Bronchial epithelial cell (primary cell): ENCODE data around the gene CNTNAP2. TPM values are rescaled to one million over a fixed set of nuclear protein-coding genes. Genes with fewer than 3 reads are reported as not detected.
A peak's percentile ranks its signal among the peaks of the same experiment; 100 is the strongest.

Experiments used
- DNase-seq: peaks from one replicate; pipeline ENCODE4 v3.0.0-alpha.2; 2010; ENCODE audit warnings: low read depth
- FAIRE-seq: peaks from 2 replicates; lab custom pipeline; 2011; peaks lifted over from hg19 to GRCh38; lab: Jason Lieb, UNC
- H3K27me3 ChIP-seq: 2 replicates; pipeline ENCODE4 v1.5.1; 2011; ENCODE audit warnings: low read length; ENCODE audit not compliant: control insufficient read depth, insufficient read depth
- H3K36me3 ChIP-seq: 2 replicates; pipeline ENCODE4 v1.5.1; 2011; ENCODE audit warnings: low read length; ENCODE audit not compliant: control insufficient read depth, insufficient read depth
- H3K4me3 ChIP-seq: 2 replicates; pipeline ENCODE4 v1.5.1; 2011; ENCODE audit warnings: mild to moderate bottlenecking, low read depth, low read length, control low read depth
- CTCF ChIP-seq: IDR thresholded peaks from 2 replicates; pipeline ENCODE4 v1.5.1; 2011; ENCODE audit warnings: mild to moderate bottlenecking, moderate library complexity, low read length, control low read depth, inconsistent platforms; ENCODE audit not compliant: insufficient read depth, severe bottlenecking
- total RNA-seq: library from RNA; depleted of rRNA; stranded (reverse); fragments of >200 nt; gene quantifications from 2 replicates; pipeline ENCODE4 v1.2.1, GENCODE V29; 2014

Gene CNTNAP2
- total RNA-seq, 1 donor from 2014 or later = 0.26 TPM

- FAIRE-seq (no peak), DNase-seq (peak; percentile 3)
- no peak for TF ChIP-seq CTCF
- Histone ChIP-seq H3K4me3 (no peak overlapping the region), H3K36me3 (no peaks in the 10 kb centered on the region), H3K27me3 (no peaks in the 10 kb centered on the region)
Observed at GRCh38 chr7:147937428-147937827, 1820.8 kb downstream of the CNTNAP2 start.

- no peak for TF ChIP-seq CTCF
- no peaks in the 10 kb centered on the region for H3K36me3 ChIP-seq
- no peak for FAIRE-seq
- H3K27me3 ChIP-seq = no peaks in the 10 kb centered on the region
- no peak overlapping the region for H3K4me3 ChIP-seq
- no peak for DNase-seq
Observed at GRCh38 chr7:147941381-147941780, 1824.8 kb downstream of the CNTNAP2 start.

DNA sequence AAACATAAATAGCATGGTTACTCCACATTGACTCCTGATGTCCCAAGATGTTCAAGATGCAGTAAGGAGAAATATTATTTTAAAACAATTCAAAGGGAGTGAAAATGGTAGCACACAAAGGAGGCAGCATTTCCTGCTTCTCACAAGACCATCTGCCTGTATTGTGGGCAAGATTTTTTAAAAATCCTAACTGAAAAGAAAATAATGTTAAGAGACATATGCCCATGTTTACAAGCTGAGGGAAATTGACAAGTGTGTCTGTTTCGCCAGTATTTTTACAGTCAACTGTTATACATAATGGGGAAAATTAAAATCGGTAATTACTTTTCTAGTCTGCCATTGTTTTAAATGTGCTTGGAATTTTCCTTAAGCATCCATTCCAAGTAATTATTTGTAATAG is 1827.7 kb downstream of the CNTNAP2 start:
- no peak for DNase-seq
- FAIRE-seq = no peak
- TF ChIP-seq CTCF = no peak
- Histone ChIP-seq H3K36me3 (no peaks in the 10 kb centered on the region), H3K4me3 (no peak overlapping the region), H3K27me3 (no peaks in the 10 kb centered on the region)

GRCh38 chr7:147952918-147953317 is 1836.3 kb downstream of the CNTNAP2 start:
- H3K27me3 ChIP-seq = no peaks in the 10 kb centered on the region
- H3K36me3 ChIP-seq = no peaks in the 10 kb centered on the region
- no peak for DNase-seq
- no peak for FAIRE-seq
- TF ChIP-seq CTCF = no peak
- H3K4me3 ChIP-seq = no peak overlapping the region

DNA sequence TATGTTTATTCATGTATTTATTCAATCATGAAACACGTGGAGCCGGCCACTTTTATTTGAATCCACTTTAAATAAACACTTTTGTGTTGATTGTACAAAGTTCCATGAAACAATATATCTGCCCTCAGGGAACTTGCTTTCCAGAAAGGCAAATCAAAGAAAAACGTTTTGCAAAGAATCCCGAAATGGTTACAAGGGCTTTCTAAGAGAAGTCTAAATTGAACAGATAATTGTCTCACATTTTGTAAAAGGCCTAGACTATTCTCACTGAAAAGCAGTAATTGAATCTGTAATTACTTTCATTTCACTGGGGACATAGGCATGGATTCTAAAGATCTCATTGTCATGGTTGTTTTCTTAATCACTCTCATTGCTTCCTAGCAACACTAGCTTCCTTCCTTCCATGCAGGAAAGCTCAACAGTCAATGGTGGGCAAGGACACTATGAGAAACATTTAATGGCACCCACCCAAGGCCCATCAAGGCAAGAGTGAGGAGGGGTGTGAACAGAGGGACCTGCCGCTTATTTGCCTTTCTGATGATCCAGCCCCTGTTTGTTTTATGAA is 1851.5 kb downstream of the CNTNAP2 start:
- Histone ChIP-seq H3K4me3 (no peak overlapping the region), H3K36me3 (no peaks in the 10 kb centered on the region), H3K27me3 (no peaks in the 10 kb centered on the region)
- TF ChIP-seq CTCF = no peak
- DNase-seq = no peak
- FAIRE-seq = no peak

DNA sequence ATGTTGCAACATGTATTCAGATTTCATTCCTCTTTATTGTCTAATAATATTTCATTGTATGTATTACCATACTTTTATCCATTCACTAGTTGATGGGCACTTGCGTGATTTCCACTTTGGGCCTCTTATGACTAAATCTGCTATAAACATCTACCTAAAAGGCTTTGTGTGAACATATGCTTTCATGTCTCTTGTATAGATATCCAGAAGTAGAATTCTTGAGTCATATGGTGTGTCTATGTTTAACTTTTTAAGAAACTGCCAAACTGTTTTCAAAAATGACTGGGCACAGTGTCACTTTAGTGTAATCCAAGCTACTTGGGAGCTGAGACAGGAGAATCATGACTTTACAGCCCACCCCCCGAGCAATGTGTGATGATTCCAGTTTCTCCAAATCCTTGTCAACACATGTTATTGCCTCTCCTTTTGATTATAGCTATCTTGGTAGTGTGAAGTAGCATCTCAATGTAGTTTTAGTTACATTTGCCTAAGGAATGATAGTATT is 1855.1 kb downstream of the CNTNAP2 start:
- FAIRE-seq (no peak), DNase-seq (no peak)
- H3K27me3 ChIP-seq = no peaks in the 10 kb centered on the region
- no peak overlapping the region for H3K4me3 ChIP-seq
- no peak for TF ChIP-seq CTCF
- no peaks in the 10 kb centered on the region for H3K36me3 ChIP-seq
